ENCODE results near the gene TLL1.

DNA sequence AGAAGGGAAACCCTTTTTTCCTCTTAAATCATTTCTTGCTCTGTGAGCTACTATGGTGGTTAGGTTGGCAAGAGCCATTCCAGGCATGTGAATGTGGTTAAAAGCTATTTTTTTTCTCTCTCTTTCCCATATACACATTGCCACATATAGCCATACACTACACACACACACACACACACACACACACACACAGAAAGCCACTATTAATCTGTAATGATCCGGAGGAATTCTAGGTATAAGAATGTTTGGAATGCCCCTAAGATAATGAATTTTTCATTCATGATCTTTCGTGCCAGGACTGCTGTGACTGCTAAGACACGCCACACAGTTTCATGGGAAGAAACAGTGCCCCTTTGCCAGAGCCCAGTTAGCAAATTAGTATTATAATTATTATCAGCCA is 21.8 kb upstream of the TLL1 start:
- no peak for TF ChIP-seq POLR2AphosphoS5 (IDR thresholded peaks at IDR 0.05)
- no peak for TF ChIP-seq EP300 (IDR thresholded peaks at IDR 0.05)
- TF ChIP-seq POLR2A (IDR thresholded peaks at IDR 0.05): no peak
- TF ChIP-seq CTCF (IDR thresholded peaks at IDR 0.05): no peak
